Body of pancreas (tissue), 4 donors: ENCODE data around the gene PLEKHG1.

ENCODE experiments used
- CTCF ChIP-seq, 7 experiments: fragments of 450-650 bp in 4 of 7; fragments of 200-600 bp in 3 of 7; sonication (generic) in 3 of 7; IDR thresholded peaks; one replicate each; pipeline ENCODE4 v1.5.1; 2016 to 2019; ENCODE audit warnings: antibody characterized with exemption in 7 of 7
- POLR2A ChIP-seq, 3 donors: fragments of 450-650 bp; IDR thresholded peaks; one replicate each; pipeline ENCODE4 v1.6.1; 2016; ENCODE audit warnings: antibody characterized with exemption in 3 of 3, mild to moderate bottlenecking in 2 of 3

GRCh38 chr6:150560004-150560883, 39.4 kb upstream of the PLEKHG1 start:
- TF ChIP-seq POLR2A (IDR thresholded peaks at IDR 0.05): no peak
- no peak for TF ChIP-seq CTCF (IDR thresholded peaks at IDR 0.05)
